SIG-M5 (cell line): Measurements from ENCODE around the gene PRKN.

Experiments
- DNase-seq: peaks from one replicate; lab custom pipeline; 2025; lab: John Stamatoyannopoulos, UW

Gene PRKN

DNA sequence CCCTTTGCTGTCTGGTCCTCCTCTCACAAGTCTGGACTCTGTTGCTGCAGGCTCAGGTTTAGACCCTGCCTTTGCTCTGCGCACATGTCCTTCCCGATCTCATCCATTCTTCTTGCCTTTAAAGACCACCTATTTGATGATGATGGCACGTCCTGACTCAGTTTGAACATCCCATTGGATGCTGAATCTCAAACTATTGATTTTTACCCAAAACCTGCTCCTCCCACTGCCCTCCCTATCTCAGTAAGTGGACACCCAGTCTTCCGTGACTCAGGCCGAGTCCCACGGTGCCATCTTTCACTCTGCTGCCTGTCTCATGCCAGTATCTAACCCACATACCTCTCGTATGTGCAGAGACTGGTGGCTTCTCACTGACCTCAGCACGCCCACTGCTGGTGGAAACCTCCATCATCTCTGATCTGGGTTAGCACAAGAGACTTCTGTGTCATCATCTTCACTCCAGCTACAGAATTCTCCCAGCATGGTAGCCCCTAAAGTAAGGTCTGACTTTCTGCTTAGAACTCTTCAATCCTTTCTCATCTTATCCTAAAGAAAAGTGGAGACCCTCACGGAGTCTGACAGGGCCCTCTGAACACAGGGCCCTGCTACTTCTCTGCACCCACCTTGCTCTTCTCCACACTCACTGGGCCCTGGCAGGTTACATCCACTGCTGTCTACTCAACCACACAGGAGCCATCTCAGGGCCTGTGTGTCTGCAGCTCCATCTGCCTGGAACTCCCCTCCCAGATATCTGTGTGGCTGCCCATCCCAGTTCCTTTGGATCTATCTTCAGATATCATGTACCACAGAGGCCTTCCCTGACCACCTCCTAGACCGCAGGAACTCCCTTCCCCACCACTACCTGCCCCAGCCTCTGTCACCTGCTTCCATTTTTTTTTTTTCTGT is 1066.6 kb downstream of the PRKN start:
- no peak for DNase-seq

DNA sequence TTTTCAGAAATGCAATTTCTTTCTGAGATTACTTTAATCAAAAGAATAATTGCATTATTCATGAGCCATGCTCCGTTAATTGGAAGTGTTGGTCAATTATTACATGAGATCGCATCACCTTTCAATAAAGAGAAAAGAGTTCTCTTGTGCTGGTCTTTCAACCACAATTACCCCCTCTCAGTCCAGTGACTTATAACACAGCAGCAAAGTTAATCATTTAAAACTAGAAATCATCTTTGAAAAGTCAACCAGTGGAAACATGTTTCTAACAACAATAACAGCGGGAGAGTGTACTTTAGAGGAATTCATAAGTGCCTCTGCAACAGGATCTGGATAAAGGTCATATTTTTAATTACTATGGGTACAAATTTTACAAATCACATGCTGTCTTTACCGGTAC is 1069.4 kb downstream of the PRKN start:
- no peak for DNase-seq

DNA sequence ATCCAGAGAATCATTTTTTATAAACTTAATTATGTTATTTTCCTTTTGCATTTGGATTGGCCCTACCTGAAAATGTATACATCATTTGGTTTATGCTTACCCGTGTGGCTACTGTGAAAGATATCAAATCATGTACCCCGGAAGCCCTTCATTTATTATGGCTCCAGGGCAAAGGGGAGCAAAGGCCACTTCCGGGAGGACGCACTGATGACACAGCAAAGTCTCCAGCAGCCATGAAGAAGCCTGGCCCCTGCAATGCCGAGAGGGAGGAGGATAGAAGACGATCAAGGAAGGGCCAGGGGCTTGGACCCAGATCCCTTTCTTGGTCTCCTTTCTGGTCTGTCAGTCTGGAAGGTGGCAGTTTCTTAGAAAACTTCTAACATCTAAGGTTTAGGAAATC is 1073.4 kb downstream of the PRKN start:
- no peak for DNase-seq

DNA sequence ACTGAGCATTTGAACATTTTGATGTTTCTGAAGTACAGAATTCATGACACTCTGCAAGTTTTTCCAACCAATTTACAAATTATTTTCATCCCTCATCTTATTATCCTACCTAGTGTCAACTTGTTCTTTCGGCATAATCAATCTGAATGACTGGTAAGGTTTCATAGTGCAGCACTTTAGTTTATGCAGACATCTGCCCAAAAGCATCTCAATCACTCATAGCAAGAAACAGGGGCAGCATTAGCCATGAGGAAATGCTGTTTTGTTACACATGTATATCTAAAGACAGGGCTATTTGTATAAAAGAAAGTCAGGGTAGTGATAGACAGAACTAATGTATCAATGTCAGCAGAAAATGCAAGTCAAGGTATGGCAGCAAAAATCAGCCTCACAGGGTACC is 1075.6 kb downstream of the PRKN start:
- DNase-seq, result no peak

DNA sequence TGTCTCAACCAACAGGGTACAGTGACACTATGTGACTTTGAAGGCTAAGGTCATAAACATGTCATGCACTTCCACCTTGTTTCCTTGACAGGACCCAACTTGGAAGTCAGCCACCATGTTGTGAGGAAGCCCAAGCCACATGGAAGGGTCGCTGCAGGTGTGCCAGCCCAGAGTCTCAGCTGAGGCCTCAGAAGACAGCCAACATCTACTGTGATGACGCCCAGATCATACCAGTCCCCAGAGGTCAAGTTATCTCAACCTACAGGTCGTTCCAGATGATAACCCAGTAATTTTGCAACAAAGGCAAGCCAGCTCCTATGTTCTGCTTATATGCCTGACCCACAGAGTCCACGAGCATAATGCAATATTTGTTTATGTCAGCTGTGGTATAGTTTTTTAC is 1077.7 kb downstream of the PRKN start:
- DNase-seq, result no peak

DNA sequence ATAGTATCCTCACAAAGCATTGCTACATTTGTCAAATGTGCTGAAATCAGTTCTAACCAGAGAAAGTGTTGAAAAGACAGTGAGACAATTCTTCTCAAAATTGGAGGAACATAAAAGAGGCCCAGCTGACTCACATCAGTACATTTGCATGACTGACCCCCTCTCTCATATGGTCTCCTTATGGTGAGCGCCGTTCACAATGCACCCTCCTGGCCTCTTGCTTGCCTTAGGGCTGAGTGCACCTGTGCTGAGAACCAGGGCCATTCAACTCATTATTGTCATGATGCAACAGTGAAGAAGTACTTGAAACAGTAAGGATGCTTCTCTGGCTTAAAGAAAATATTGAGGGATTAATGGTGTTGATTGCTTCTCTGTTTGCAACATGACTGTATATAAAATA is 1078.5 kb downstream of the PRKN start:
- no peak for DNase-seq

DNA sequence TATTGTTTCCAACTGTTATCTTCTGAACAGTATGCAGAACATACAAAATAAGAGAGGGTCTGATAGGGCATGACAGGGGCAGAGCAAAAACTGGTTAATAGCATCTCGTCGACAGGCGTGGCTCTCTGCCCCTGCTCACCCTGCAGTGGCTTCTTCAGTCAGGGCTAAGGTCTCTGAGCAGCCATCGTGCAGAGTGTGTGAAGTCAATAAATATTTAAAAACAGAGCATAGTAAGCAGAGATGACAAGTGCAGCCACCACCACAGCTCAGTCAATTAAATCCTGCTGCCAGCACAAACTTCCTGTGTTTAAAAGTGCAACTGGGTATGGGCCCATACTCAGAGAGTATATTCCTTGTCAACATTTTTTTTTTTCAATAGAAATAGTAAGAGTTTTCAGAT is 1080.3 kb downstream of the PRKN start:
- DNase-seq, result no peak

DNA sequence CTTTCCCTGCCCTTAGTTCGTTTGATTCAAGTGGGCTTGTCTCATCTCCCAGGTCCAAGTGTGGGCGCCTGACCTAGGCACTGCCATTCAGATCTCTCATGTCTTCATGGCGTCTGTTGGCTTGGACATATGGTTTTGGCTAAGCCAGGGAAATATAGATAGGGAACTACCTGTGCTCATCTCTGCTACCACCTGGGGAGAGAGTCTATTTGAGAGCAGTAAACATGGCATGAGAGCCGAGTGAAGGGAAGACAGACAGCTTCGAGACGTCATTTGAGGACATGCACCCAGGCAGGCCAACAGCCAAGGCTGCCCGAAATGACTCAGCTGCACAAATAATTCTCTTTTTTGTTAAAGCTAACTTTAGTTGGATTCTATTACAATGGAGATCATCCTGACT is 1083.0 kb downstream of the PRKN start:
- DNase-seq, result no peak

DNA sequence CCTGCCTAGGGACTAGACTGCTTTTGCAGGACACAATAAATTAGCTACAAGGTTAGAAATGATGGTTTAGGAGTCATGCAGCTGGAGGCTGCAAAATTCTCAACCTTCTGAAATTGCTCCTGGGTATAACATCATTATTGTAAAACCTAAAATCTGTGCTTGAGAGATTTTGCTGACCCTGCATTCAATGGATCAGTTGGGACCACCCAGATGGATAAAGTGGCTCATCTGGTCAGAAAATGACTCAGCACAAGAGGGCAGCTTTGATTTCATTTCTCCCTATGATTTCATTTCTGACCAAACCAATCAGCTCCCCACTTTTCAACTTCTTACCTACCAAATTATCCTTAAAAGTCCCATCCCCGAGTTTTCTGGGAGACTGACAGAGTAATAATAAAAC is 1086.4 kb downstream of the PRKN start:
- DNase-seq, result no peak

DNA sequence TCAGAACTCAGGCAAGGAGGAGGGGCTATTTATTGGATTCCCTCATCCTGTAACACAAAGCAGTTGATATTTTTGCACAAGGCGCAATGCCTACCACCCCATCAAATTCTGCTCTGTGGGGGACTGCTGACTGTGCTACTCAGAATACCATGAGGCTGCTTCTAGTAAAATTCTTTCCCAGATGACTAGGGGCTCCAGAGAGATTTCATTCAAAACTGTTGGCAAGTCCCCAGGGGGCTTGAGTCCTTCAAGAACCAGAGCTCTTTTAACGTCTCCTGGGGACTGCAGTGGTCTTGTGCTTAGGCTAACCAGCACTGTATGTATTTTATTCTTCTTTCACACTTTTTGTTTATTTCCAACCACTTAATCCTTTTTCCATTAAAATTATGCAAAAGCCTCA is 1087.8 kb downstream of the PRKN start:
- DNase-seq, result no peak

DNA sequence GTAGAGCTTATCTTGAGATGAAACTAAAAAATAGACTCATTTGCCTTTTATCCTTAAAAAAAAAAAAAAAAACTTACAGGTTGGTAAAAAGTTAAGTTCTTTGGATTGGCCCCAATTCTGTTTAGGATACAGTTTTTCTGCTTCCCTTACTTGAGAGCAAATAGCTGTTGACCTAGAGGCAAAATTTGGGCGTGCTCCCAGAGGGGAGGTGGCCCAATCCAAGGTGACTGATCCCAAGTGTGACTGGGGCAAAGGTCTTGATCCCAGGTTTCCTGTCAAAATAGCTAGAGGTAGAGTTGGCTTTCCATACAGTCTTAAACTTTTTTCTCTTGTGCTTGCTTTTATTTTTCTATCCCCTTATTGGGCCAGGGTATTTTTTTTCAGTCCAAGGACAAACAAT is 1089.9 kb downstream of the PRKN start:
- DNase-seq, result no peak

DNA sequence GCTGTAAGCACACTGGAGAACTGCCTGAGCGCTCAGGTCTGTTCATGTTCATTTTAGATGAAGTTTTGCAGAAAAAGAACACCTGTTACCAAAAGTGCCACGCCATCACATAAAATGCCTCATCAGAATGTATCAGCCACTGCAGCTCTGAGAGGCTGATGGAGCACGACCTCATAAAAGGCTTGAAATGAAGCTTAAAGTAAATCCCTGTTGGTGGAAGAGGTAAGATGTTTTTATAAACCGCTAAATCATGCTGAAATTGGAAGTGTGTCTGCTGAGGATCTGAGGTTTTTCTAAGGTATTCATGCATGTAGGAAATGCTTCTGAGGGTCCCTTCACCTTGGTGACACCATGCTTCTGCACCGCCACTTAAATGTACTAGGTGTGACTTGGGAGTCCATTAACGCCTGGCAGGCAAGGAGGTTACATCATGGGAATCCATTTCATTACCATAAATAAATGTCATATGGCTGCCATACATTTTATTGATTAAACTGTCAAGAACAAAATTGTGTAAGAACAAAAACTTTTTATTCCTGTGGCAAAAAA is 1090.6 kb downstream of the PRKN start:
- no peak for DNase-seq

DNA sequence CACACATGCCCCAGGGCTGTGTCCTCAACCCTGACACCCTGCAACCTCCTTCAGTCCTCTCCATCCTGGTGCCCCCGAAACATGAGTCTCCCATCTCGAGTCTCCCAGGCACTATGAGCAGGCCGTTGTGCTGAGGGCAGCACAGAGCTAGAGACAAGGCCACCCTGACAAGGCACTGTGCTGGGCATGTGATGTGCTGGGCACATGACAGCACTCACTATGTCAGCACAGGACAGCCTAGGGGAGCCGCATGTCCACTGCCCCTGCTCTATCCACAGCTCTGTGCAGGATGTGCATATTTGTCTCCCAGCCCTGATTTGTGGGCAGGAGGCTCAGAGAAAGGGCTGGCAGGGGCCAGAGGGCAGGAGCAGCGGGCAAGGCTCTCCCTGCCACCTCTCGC is 1091.6 kb downstream of the PRKN start:
- DNase-seq, result no peak

DNA sequence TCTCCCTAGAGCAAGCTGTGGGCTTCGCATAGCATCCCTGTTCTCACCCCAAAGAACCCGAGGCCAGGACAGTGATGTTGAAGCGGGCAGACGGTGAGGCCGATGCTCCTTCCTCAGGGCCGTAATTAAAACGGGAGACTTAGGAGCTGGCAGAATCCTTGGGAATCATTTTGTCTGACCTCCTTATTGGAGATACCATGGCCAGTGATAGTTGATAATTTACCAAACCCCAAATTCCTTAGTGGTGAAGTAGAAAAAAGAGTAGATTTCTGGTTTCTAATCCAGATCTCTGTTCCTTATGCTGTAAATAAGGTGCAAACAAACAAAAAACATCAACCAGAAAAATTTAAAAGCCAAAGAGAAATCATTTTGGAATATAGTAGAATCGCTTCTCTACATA is 1092.7 kb downstream of the PRKN start:
- DNase-seq, result no peak

DNA sequence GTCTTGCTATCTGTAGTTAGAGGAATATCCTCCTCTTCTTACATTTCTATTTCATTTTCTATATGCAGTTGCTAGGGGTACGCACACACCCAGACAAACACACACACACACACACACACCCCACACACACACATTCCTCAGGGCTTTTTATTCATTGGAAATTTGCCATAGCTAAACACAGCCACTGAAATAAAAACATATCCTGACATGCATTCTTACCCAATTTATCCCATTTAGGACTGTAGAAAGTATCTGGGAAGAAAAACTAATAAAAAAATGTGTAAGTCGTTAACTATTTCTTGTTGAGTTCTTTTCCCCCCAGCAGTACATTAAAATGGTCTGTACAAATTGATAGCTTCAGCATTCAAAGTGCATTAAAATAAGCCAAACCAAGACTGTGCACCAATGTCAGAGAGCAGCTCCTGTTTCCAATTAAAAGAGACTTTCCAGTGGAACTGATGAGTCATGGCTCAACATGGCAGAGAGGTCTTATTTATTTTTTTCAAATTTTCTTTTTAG is 1095.8 kb downstream of the PRKN start:
- DNase-seq, result no peak

DNA sequence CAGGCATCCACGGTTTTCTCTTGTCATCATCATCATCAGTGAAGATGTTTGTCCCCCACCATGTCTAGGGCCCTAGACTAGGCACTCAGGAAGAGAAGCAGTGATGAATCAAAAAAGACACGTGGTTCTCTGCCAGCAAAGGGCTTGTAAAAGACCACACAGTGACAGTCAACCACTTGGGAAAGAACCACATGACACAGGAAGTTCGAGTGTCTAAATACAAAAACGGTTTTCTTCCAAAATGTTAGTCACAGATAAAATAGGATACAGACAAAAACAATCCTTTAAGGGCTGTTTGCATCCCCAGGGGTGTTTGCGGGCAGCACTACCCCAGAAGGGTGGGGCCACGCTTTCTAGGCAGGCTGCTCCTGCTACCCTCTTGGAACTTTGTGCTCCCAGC is 1096.9 kb downstream of the PRKN start:
- DNase-seq, result no peak

DNA sequence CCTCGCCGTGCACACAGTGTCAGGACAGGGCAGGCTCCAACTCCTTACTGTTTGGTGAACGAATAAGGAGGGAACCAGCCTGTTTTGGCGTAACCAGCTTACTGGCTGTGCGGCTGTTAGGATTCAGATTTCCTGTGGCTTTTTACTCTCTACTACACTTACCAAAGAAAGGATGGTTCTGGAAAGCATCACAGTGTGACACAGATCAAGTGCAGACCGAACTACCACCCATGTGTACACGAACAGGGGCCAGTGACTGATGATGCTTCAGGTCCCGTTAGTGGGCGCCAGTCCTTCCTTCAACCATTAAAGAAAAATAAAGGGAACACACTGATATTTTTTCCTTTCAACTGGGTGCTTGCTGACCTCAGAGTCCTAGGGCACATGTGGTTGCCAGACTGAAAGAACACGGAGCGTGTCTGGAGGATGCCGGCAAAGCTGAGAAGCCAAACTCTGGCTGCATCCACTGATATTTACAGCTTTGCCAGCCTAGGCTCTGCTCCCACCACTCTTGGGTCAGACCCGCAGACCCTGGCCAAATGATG is 1101.4 kb downstream of the PRKN start:
- DNase-seq, result no peak

DNA sequence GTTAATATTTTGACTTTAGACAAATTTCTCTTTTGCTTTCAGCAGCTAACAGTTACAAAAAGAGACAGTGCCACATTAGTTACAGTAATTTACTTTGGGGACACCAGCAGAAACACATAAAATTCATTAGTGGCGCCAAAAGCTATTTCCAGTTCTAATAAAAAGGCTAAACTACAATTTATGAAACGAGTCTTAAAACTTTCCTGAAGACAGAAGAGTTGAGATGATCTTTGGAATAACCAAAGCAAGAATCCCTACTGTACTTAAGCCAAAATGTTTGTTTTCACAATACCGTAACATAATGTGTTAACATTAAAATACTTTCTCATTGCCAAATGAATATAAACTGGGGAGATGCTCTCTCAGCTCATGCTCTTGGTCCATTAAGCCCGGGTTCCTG is 1103.5 kb downstream of the PRKN start:
- DNase-seq, result no peak

DNA sequence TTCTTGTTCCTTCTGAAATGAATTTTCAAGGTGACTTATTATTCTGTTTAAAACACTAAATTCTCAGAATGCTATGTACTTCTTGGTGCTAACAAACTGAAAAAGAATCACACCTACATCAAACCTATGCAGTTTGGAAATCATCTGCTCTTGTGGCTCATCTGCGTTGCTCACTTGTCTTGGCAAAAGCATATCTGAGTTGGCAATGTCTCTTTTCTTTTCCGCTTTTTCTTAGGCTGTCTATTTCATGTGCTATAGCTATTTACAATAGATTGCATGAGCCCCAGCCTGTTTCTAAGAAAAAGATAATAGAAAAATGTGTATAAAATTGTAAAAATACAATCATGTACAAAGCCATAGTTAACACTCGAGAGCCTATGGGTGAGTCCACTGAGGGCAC is 1104.8 kb downstream of the PRKN start:
- no peak for DNase-seq

DNA sequence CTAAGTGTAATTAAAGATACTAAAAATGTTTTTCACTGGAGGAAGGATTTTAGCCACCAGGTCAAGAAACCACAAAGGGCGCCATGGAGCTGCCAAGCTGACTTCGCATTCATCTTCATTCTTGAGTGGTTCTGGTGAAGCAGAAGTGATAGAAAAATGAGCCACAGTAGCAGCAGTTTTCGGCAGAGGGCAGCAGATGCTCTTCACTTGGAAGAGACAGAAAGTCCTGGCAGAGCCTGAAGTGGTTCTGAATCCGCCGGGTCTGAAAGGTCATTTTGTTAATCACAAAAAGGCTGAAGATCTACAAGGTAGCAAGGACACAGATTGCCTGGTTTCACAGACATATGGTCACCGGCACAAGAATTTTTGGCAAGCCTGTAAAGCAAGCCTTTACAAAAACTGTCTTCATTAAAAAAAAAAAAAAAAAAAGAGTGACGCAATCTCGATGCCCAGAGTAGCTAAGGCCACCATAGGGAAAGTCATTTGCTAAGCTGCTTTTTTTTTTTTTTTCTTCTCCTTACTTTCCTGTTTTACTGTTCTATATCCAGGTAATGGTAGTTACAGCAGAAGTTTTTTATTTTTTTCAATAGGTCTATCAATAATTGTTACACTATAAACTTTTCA is 1108.6 kb downstream of the PRKN start:
- DNase-seq, result no peak

DNA sequence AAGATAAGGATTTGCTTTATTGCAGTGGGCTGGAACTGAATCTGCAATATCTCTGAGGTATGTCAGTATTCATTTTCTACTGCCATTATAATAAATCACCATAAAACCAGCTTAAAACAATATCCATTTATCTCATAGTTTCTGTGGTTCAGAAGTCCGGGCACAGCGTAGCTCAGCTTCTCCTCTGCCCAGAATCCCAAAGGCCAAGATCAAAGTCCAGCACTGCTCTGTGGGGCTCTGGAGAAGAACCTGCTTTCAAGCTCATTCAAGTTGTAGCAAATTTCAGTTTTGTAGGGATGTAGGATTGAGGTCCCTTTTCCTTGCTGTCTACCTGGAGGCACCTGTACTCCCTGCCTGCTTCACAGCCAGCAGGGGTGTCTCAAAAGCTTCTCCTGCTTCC is 1113.9 kb downstream of the PRKN start:
- no peak for DNase-seq

DNA sequence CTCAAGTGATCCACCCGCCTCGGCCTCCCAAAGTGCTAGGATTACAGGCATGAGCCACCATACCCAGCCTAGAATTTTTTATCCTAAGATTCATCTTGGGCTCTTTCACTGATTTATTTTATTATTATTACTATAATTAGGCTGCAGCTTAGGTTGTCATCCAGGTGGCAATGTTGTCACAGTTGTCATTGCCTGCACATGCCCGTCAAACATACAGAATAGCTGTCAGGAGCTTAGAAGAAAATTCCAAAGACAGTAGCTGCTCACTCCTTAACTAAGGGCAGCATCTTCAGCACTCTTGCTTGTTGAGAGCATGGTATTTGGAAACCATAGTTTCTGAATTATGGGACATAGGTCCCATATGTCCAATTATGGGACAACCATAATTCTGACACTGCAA is 1118.8 kb downstream of the PRKN start:
- no peak for DNase-seq

DNA sequence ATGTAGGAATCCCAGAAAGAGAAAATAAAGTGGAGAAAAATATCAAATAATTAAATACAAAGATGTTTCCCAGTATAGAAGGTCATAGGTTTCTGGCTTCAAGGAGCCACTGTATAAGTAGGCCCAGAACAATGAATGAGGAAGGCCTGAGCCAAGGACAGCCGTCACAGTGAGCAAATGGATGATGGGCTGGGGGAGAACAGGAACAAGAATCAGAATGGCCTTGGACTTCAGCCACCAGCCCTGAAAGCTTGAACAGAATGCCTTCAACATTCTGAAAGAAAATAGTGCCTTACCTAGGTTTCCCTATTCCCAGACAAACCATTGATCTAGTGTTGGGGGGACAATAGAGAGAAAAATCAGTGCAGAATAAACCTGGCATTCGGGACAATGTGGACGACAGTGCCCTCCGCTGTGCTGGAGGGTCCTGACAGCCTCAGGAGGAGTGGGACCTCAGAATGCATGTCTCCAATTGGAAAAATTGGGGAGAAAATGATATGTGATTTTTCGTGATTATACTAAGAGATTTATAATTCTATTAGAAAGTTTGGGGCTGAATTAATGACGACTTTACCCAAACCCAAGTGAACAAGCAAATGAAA is 1119.8 kb downstream of the PRKN start:
- no peak for DNase-seq
